Neural progenitor cell (in vitro differentiated cells): ENCODE results near the gene MAN2A1. TPM values are rescaled to one million over a fixed set of nuclear protein-coding genes. Genes with fewer than 3 reads are reported as not detected.

Experiments used
- DNase-seq: peaks from one replicate; pipeline ENCODE4 v3.0.0-alpha.2; 2016; ENCODE audit warnings: low spot score
- H2AFZ ChIP-seq: fragments of 200-600 bp; sonication (generic); replicated peaks from 2 replicates; pipeline ENCODE4 v1.6.1; 2016; ENCODE audit warnings: antibody characterized with exemption
- H3F3A ChIP-seq: fragments of 200-600 bp; sonication (generic); 2 replicates; pipeline ENCODE4 v1.6.1; 2016; ENCODE audit warnings: antibody characterized with exemption, low read depth
- H3K27ac ChIP-seq: fragments of 200-600 bp; sonication (generic); 2 replicates; pipeline ENCODE4 v1.5.1; 2016; ENCODE audit warnings: mild to moderate bottlenecking
- H3K27me3 ChIP-seq: fragments of 200-600 bp; sonication (generic); 2 replicates; pipeline ENCODE4 v1.6.1; 2016; ENCODE audit warnings: mild to moderate bottlenecking, moderate library complexity
- H3K36me3 ChIP-seq: fragments of 200-600 bp; sonication (generic); 2 replicates; pipeline ENCODE4 v1.5.1; 2016
- H3K4me1 ChIP-seq: fragments of 200-600 bp; sonication (generic); 2 replicates; pipeline ENCODE4 v1.6.1; 2016; ENCODE audit warnings: mixed run types
- H3K4me2 ChIP-seq: fragments of 200-600 bp; sonication (generic); 2 replicates; pipeline ENCODE4 v1.6.1; 2016
- H3K4me3 ChIP-seq: fragments of 200-600 bp; sonication (generic); 2 replicates; pipeline ENCODE4 v1.5.1; 2016
- H3K79me2 ChIP-seq: fragments of 200-600 bp; sonication (generic); 2 replicates; pipeline ENCODE4 v1.6.1; 2016; ENCODE audit warnings: low read depth
- H3K9ac ChIP-seq: fragments of 200-600 bp; sonication (generic); 2 replicates; pipeline ENCODE4 v1.6.1; 2016
- H3K9me3 ChIP-seq: fragments of 200-600 bp; sonication (generic); 2 replicates; pipeline ENCODE4 v1.5.1; 2016; ENCODE audit warnings: low read depth
- H4K20me1 ChIP-seq: fragments of 200-600 bp; sonication (generic); 2 replicates; pipeline ENCODE4 v1.6.1; 2016; ENCODE audit warnings: low read depth
- H3K27ac Mint-ChIP-seq: 3 replicates; pipeline ENCODE4 v1.8.0; 2021; ENCODE audit warnings: mixed read lengths
- H3K27me3 Mint-ChIP-seq: 2 replicates; pipeline ENCODE4 v1.8.0; 2022; ENCODE audit warnings: low read depth, mild to moderate bottlenecking, inconsistent platforms, moderate library complexity, mixed read lengths; ENCODE audit not compliant: insufficient read depth
- H3K36me3 Mint-ChIP-seq: 3 replicates; pipeline ENCODE4 v1.8.0; 2021; ENCODE audit warnings: mixed read lengths
- H3K4me1 Mint-ChIP-seq: 3 replicates; pipeline ENCODE4 v1.8.0; 2021; ENCODE audit warnings: mixed read lengths
- H3K4me3 Mint-ChIP-seq: 3 replicates; pipeline ENCODE4 v1.8.0; 2021; ENCODE audit warnings: mild to moderate bottlenecking, moderate library complexity, mixed read lengths
- H3K9me3 Mint-ChIP-seq: 3 replicates; pipeline ENCODE4 v1.8.0; 2020; ENCODE audit warnings: mixed read lengths
- EZH2 ChIP-seq: fragments of 200-600 bp; sonication (generic); IDR thresholded peaks from 2 replicates; pipeline ENCODE4 v1.6.1; 2017; ENCODE audit warnings: antibody characterized with exemption, mild to moderate bottlenecking, moderate library complexity
- EZH2phosphoT487 ChIP-seq: fragments of 200-600 bp; sonication (generic); IDR thresholded peaks from 2 replicates; pipeline ENCODE4 v1.6.1; 2017; ENCODE audit warnings: antibody characterized with exemption
- total RNA-seq: library from RNA; depleted of rRNA; stranded (reverse); fragments of >200 nt; gene quantifications from 2 replicates; pipeline ENCODE4 v1.2.3, GENCODE V29; 2015; ENCODE audit warnings: low replicate concordance
- TF ChIP-seq, protein P1 (sequence below): fragments of 200-600 bp; sonication (generic); IDR thresholded peaks from 2 replicates; pipeline ENCODE4 v1.5.1; 2017; ENCODE audit warnings: antibody characterized with exemption, mild to moderate bottlenecking

Gene MAN2A1
- total RNA-seq = 103 and 130 TPM in 2 replicates

DNA sequence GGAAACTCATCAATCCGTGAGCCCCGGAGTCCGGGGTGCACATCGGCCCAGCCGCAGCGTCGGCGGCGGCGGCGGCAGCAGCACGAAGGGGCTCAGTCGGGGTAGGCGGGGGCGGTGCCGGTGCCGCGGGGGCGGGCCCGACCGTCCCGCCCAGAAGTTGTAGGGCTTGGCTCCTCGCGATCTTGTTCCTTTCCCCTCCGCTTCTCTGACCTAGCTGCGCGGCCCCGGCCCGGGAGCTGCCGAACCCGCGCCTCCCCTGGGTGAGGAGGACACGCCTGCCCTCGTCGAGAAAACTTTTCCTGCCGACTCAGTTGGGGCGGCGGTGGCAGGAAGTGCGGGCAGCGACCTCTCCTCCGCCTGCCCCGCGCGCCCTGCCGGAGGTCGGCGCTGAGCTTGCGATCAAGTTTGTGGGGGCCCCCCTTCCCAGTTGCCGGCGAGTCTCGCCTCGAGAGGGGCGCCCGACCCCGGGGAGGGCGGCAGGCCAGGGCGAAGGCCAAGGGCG, at the start of gene MAN2A1:
TSS of gene MAN2A1 (plus strand) at position 188 of the 502 bp plus-strand sequence. CDS start 491 bp downstream, outside the sequence.
- peaks cover 15% of the 10 kb centered on the region for H3F3A ChIP-seq
- H3K36me3 ChIP-seq = no peaks in the 10 kb centered on the region
- H3K9me3 ChIP-seq = no peaks in the 10 kb centered on the region
- Mint-ChIP-seq H3K36me3 (peaks cover 24% of the 10 kb centered on the region), H3K4me3 (peak within 1 kb of the TSS; percentile 97), H3K27ac (peak within 1 kb of the TSS; percentile 90), H3K9me3 (peaks cover 20% of the 10 kb centered on the region), H3K27me3 (peaks cover 2% of the 10 kb centered on the region), H3K4me1 (peaks cover 24% of the 10 kb centered on the region)
- peak within 1 kb of the TSS; percentile 39 for H3K9ac ChIP-seq
- H3K79me2 ChIP-seq = peaks cover 51% of the 10 kb centered on the region
- peak within 1 kb of the TSS; percentile 65 for H3K4me3 ChIP-seq
- DNase-seq = peak; percentile 84
- no peaks in the 10 kb centered on the region for H3K27me3 ChIP-seq
- H3K27ac ChIP-seq = peak within 1 kb of the TSS; percentile 94
- H4K20me1 ChIP-seq = peaks cover 37% of the 10 kb centered on the region
- H2AFZ ChIP-seq = peak within 1 kb of the TSS; percentile 85
- H3K4me1 ChIP-seq = peaks cover 31% of the 10 kb centered on the region
- H3K4me2 ChIP-seq = peak within 1 kb of the TSS; percentile 84
- TF ChIP-seq EZH2phosphoT487 (no peak), EZH2 (no peak)
- TF ChIP-seq, protein P1, sequence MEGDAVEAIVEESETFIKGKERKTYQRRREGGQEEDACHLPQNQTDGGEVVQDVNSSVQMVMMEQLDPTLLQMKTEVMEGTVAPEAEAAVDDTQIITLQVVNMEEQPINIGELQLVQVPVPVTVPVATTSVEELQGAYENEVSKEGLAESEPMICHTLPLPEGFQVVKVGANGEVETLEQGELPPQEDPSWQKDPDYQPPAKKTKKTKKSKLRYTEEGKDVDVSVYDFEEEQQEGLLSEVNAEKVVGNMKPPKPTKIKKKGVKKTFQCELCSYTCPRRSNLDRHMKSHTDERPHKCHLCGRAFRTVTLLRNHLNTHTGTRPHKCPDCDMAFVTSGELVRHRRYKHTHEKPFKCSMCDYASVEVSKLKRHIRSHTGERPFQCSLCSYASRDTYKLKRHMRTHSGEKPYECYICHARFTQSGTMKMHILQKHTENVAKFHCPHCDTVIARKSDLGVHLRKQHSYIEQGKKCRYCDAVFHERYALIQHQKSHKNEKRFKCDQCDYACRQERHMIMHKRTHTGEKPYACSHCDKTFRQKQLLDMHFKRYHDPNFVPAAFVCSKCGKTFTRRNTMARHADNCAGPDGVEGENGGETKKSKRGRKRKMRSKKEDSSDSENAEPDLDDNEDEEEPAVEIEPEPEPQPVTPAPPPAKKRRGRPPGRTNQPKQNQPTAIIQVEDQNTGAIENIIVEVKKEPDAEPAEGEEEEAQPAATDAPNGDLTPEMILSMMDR = no peak

GRCh38 chr5:109640976-109641375, 48.8 kb upstream of the MAN2A1 start:
- no peak for DNase-seq
- no peaks in the 10 kb centered on the region for H3K36me3 Mint-ChIP-seq
- H3K4me2 ChIP-seq = no peak overlapping the region
- H4K20me1 ChIP-seq = no peaks in the 10 kb centered on the region
- no peak overlapping the region for H3K4me3 ChIP-seq
- no peak overlapping the region for H3K4me3 Mint-ChIP-seq
- H3K9me3 Mint-ChIP-seq = peaks cover 9% of the 10 kb centered on the region
- H2AFZ ChIP-seq = no peak overlapping the region
- no peaks in the 10 kb centered on the region for H3K36me3 ChIP-seq
- H3K27ac Mint-ChIP-seq = no peak overlapping the region
- H3K79me2 ChIP-seq = no peaks in the 10 kb centered on the region
- H3K27me3 ChIP-seq = no peaks in the 10 kb centered on the region
- peaks cover 11% of the 10 kb centered on the region for H3K4me1 Mint-ChIP-seq
- no peak overlapping the region for H3K27ac ChIP-seq
- no peaks in the 10 kb centered on the region for H3K27me3 Mint-ChIP-seq
- H3K9me3 ChIP-seq = no peaks in the 10 kb centered on the region
- no peak for TF ChIP-seq EZH2phosphoT487
- TF ChIP-seq, protein P1 = no peak
- no peak for TF ChIP-seq EZH2
- H3F3A ChIP-seq = peaks cover 7% of the 10 kb centered on the region
- no peak overlapping the region for H3K9ac ChIP-seq
- peaks cover 7% of the 10 kb centered on the region for H3K4me1 ChIP-seq

DNA sequence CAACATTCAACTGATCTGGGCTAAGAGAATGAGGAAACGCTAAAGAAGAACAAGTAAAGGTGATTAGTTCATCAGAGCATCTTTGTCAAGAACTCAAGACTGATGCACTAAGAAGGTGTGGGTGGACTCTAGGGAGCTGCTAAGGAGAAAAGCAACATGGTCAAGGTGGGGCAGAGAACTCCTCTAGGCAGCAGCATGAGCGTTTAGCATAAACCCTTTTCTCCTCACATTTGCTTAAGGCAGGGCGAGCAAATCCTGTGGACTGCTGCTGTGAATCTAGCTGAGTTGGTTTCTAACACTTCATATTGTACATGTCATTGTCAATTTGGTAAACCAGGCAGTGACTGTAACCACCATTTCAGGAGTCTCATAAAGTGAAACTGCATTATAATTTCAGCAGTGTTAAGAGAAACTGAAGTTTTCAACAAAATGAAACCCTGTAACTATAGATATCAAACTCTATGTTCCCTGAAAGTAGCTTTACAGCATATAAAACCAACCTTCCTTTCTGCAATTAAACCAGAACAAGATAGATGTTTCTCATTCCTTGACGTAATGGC, 45.9 kb upstream of the MAN2A1 start:
- no peak overlapping the region for H2AFZ ChIP-seq
- no peaks in the 10 kb centered on the region for H3K27me3 Mint-ChIP-seq
- H3K27ac ChIP-seq = no peak overlapping the region
- no peak overlapping the region for H3K4me3 Mint-ChIP-seq
- no peaks in the 10 kb centered on the region for H3K36me3 Mint-ChIP-seq
- H3K4me1 Mint-ChIP-seq = peaks cover 16% of the 10 kb centered on the region
- peaks cover 12% of the 10 kb centered on the region for H3K4me1 ChIP-seq
- no peaks in the 10 kb centered on the region for H3K27me3 ChIP-seq
- no peak overlapping the region for H3K9ac ChIP-seq
- peaks cover 9% of the 10 kb centered on the region for H3K9me3 Mint-ChIP-seq
- no peaks in the 10 kb centered on the region for H3K9me3 ChIP-seq
- no peak overlapping the region for H3K4me2 ChIP-seq
- H3K36me3 ChIP-seq = no peaks in the 10 kb centered on the region
- no peaks in the 10 kb centered on the region for H4K20me1 ChIP-seq
- H3K4me3 ChIP-seq = no peak overlapping the region
- H3K27ac Mint-ChIP-seq = no peak overlapping the region
- H3K79me2 ChIP-seq = no peaks in the 10 kb centered on the region
- TF ChIP-seq EZH2 = no peak
- TF ChIP-seq, protein P1 = no peak
- no peak for TF ChIP-seq EZH2phosphoT487
- DNase-seq = no peak
- peaks cover 9% of the 10 kb centered on the region for H3F3A ChIP-seq
